Measurements from ENCODE around the gene CKS2.
A peak's percentile ranks its signal among the peaks of the same experiment; 100 is the strongest.

Gene CKS2

GRCh38 chr9:89351584-89352300 is 40.7 kb downstream of the CKS2 start:
- DNase-seq = no peak

DNA sequence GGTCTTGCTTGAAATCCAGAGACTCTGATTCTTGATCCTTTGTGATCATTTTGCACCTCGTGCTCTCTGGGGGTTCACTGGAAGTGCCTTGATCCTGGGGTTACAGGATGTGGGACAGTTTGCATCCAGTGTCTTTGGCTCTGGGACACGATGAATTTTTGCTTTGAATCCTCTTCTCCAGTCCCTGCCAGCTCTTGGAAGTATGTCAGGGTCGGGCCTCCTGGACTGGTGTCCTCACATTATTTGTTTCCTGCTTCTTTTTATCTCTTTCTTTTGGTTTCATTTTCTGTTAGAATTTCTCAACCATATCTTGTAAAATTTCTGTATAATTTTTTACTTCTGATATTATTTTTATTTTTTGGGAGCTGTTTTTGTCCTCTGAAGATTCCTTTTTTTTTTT is 41.5 kb downstream of the CKS2 start:
- DNase-seq = no peak

DNA sequence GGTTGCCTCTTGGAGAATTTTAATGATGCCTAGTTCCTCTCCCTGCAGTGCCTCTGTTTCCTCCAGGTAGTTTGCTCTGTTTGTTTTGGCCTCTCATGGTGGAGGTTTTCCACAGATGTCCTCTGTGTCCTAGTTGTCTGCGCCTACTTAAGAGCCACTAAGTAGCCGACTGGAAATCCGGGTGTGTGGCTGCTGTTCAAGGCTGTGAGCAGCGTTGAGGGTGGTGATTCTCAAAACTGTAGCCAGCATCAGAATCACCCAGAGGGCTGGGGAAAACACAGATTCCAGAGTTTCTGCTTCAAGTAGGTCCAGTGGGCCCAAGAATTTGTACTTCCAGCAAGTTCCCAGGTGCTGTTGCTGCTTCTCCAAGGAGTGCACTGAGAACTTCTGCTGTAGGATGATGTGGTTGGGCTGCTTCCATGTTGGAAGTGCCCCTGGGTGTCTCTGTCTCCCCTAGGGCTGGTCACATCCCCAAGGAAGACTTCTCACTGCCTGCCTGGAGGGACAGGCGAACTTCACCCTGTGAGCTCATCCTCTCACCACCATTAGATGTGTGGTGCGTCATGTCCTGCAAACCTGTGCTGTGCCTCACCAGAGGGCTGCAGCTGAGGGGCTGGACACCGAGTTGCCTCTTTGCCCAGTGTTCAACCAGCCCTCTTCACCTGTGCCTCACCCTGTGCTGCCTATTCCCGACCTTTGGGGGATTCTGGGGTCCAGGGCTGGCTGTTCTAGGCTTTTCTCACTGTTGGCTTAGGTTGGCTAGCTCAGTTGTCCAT is 42.1 kb downstream of the CKS2 start:
- no peak for DNase-seq

GRCh38 chr9:89353989-89354388 is 43.0 kb downstream of the CKS2 start:
- no peak for DNase-seq

GRCh38 chr9:89354471-89354870 is 43.5 kb downstream of the CKS2 start:
- no peak for DNase-seq

GRCh38 chr9:89356782-89357181 is 45.8 kb downstream of the CKS2 start:
- DNase-seq = no peak

GRCh38 chr9:89357331-89358197 is 46.6 kb downstream of the CKS2 start:
- DNase-seq = no peak

- DNase-seq = no peak
These were observed 47.5 kb downstream of the CKS2 start for GRCh38 chr9:89358376-89358916.

GRCh38 chr9:89358985-89359384 is 48.0 kb downstream of the CKS2 start:
- peak; percentile 34 for DNase-seq

DNA sequence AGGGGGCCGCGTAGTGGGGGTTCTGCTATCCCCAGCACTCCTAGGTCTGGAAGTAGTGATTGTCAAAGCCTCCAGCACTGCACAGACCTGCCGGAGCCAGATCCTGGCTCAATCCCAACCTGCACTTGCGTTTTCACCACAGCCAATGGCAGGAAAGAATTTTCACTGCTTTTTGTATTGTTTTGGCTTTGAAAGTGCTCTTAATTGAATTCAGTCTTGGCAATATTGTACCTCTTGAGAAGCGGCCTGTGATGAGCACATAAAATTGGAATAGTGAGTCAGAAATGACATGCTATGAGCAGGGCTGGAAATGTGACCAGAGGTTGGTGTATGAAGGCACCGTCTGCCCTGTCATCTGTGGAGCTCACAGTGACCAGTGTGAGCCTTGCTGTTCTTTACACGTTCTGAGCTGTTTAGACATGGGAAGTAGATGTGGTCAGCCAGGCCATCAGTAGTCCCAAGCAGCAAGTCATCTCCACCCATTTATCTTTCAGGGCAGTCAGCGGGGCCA is 48.8 kb downstream of the CKS2 start:
- no peak for DNase-seq

DNA sequence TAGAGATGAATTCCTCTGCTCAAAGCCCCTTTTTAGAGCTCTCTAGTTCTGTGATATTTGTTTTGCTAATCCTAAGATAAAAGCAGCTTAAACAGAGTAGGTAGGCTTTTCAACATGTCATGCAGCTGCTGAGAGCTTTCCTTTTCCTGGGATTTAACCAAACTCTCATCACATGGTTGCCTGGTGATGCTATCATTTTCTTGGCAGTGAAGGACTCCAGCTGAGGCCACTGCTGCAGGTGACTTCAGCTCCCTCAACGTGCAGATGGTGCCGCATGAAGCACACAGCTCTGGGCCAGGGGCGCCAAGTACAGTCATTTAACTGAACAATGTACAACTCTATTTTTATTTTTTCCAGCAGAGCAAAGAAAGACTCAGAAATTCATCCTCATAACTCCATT is 49.5 kb downstream of the CKS2 start:
- no peak for DNase-seq

- DNase-seq = no peak
These were observed 50.0 kb downstream of the CKS2 start for GRCh38 chr9:89361031-89361430.

GRCh38 chr9:89361816-89362646 is 51.0 kb downstream of the CKS2 start:
- no peak for DNase-seq

DNA sequence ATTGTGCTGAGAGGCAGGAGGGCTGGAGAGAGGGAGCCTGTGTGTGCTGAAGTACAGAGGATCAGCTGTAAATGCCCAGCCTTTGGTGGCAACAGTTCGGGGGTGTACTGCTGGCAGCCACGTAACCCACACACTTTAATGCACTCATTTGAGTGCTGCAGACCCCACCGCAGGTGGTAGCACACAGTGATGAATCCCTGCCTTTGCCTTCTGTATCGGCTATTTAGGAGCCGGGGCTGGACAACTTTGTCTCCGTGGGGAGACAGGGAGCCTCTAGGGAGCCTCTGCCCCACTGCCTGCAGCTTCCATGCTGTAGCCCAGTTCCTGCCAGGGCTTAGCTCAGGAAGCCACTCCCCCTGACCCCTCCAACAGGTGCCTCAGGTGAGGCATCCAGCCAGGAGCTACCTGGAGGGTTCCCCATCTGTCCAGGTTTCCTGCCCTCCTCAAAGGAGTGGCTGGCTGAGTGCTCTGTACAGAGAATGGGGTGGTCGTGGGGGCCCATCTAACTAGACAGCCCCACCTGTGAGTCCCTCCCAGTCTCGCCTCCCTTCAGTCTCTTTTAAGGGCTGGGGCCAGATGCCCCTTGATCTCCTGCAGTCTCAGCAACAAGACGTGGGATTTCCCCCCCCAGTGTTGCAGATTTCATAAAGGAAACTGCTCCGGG is 51.8 kb downstream of the CKS2 start:
- no peak for DNase-seq

GRCh38 chr9:89363311-89363670 is 52.3 kb downstream of the CKS2 start:
- no peak for DNase-seq

DNA sequence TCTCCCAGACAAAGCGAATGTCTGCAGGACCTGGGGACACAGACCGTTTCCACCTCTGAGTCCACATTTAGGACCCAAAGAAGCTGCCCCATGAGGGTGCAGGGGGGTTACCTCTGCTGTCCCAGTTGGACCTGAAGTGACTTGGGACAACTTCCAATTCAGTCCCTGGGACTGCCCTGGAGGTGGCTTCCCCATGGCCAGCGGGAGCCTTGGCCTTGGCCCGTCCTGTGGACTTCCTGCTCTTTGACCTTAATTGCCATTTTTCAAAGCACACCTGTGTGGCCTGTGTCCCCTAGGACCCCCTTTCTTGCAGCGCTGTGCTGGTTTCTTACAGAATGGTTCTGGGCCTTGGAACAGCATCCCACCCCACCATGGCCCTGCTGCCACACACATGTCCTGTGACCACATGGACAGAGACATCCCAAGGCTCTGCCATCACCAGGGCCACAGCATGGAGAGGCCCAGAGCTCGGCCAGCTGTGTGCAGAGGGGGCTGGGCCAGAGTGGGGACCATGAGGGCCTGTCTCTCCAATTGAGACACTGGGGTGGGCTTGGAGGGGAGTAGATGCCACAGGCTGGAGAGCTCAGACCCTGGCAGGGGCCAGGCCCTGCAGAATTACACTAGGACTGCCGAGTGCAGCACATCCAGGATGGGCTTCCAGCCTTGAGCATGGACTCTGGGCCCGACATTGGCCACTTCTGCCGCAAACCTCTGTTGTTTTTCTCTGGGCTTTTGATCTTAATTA is 53.1 kb downstream of the CKS2 start:
- DNase-seq = no peak

- DNase-seq = peak; percentile 54
These were observed 53.9 kb downstream of the CKS2 start for GRCh38 chr9:89364666-89365531.

DNA sequence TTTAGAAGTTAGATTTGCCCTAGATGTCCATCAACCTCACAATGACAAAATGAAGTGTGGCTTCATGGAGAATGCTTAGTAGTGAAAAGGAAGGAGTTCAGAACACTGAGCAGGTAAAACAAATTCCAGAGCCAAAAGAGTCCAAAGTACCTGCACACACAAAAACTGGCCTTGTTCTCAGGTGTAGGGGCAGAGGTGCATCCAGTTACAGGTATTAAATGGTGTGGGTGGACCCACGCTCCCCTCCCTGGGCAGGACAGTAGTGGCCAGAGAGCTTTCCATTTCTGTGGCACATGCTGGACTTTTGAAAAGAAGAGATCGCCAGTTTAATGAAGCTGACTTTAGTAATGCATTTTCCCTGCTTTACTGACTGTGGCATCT is 54.5 kb downstream of the CKS2 start:
- DNase-seq = no peak

All from DMS 273 treated with DMSO at 0.1 percent for 48 hours (cell line).